AG10803 (cell line): Measurements from ENCODE around the gene TCF19.

Source experiments
- DNase-seq: peaks from one replicate; pipeline ENCODE4 v3.0.0; 2010; ENCODE audit warnings: low read depth
- H3K4me3 ChIP-seq: 2 replicates; pipeline ENCODE4 v1.5.1; 2011; ENCODE audit warnings: mild to moderate bottlenecking, low read length, control low read depth
- CTCF ChIP-seq: conservative IDR thresholded peaks from 2 replicates; pipeline ENCODE4 v1.5.1; 2011; ENCODE audit warnings: mild to moderate bottlenecking, low read length, control low read depth, inconsistent platforms

TCF19 gene

GRCh38 chr6:31122791-31123706 lies 35.3 kb upstream of the TCF19 start:
- no peak for TF ChIP-seq CTCF
- H3K4me3 ChIP-seq = no peak overlapping the region
- peak; percentile 87 for DNase-seq

- no peak for DNase-seq
- no peak for TF ChIP-seq CTCF
- no peak overlapping the region for H3K4me3 ChIP-seq
Measured at GRCh38 chr6:31125162-31125561, 33.2 kb upstream of the TCF19 start.

GRCh38 chr6:31125586-31126363 lies 32.6 kb upstream of the TCF19 start:
- DNase-seq = peak; percentile 88
- no peak for TF ChIP-seq CTCF
- no peak overlapping the region for H3K4me3 ChIP-seq

GRCh38 chr6:31126396-31127175 lies 31.8 kb upstream of the TCF19 start:
- H3K4me3 ChIP-seq = no peak overlapping the region
- TF ChIP-seq CTCF = no peak
- no peak for DNase-seq

- H3K4me3 ChIP-seq = no peak overlapping the region
- TF ChIP-seq CTCF = peak; percentile 94
- peak; percentile 21 for DNase-seq
Measured at GRCh38 chr6:31128093-31128676, 30.2 kb upstream of the TCF19 start.

GRCh38 chr6:31129130-31129529 lies 29.3 kb upstream of the TCF19 start:
- no peak overlapping the region for H3K4me3 ChIP-seq
- no peak for TF ChIP-seq CTCF
- no peak for DNase-seq
